EL (cell line): ENCODE results near the gene GPNMB.
A peak's percentile ranks its signal among the peaks of the same experiment; 100 is the strongest.

ENCODE experiments used
- DNase-seq: peaks from one replicate; pipeline ENCODE4 v3.0.0-alpha.2; 2016

GPNMB gene

GRCh38 chr7:23232966-23233365, 13.6 kb upstream of the GPNMB start:
- no peak for DNase-seq

GRCh38 chr7:23234569-23235296, 11.8 kb upstream of the GPNMB start:
- no peak for DNase-seq

GRCh38 chr7:23235813-23236221, 10.8 kb upstream of the GPNMB start:
- no peak for DNase-seq

GRCh38 chr7:23237000-23237399, 9.6 kb upstream of the GPNMB start:
- DNase-seq = no peak

GRCh38 chr7:23238983-23239652, 7.5 kb upstream of the GPNMB start:
- DNase-seq = no peak

- no peak for DNase-seq
Measured at GRCh38 chr7:23239698-23240097, 6.9 kb upstream of the GPNMB start.

- no peak for DNase-seq
Measured at GRCh38 chr7:23242321-23242720, 4.3 kb upstream of the GPNMB start.

- DNase-seq = no peak
Measured at GRCh38 chr7:23242935-23243334, 3.6 kb upstream of the GPNMB start.

GRCh38 chr7:23247046-23247602, 549 bp downstream of the GPNMB start:
- no peak for DNase-seq

GRCh38 chr7:23247603-23248335, 1.2 kb downstream of the GPNMB start:
- DNase-seq = peak; percentile 46

GRCh38 chr7:23249486-23249885, 2.9 kb downstream of the GPNMB start:
- no peak for DNase-seq

- DNase-seq = no peak
Measured at GRCh38 chr7:23254051-23254681, 7.6 kb downstream of the GPNMB start.

GRCh38 chr7:23256731-23257130, 10.2 kb downstream of the GPNMB start:
- DNase-seq = no peak

GRCh38 chr7:23260371-23260770, 13.8 kb downstream of the GPNMB start:
- no peak for DNase-seq

GRCh38 chr7:23261843-23262452, 15.4 kb downstream of the GPNMB start:
- DNase-seq = peak; percentile 72

- DNase-seq = no peak
Measured at GRCh38 chr7:23264916-23265458, 18.4 kb downstream of the GPNMB start.

GRCh38 chr7:23266918-23267317, 20.3 kb downstream of the GPNMB start:
- DNase-seq = no peak

GRCh38 chr7:23267357-23267756, 20.8 kb downstream of the GPNMB start:
- DNase-seq = no peak

- DNase-seq = no peak
Measured at GRCh38 chr7:23268167-23268566, 21.6 kb downstream of the GPNMB start.

- DNase-seq = no peak
Measured at GRCh38 chr7:23268746-23269145, 22.2 kb downstream of the GPNMB start.

- no peak for DNase-seq
Measured at GRCh38 chr7:23272275-23272674, 25.7 kb downstream of the GPNMB start.

- DNase-seq = peak; percentile 91
Measured at GRCh38 chr7:23273141-23273599, 26.6 kb downstream of the GPNMB start.
